Tibial artery (tissue), 4 donors: ENCODE data around the gene STKLD1.
"Not testable (repeated sequence)": the region's sequence is repeated elsewhere in the genome, so short reads cannot be mapped to it uniquely, and the experiment has no call there.

Experiments used
- DNase-seq, 2 donors: peaks; one replicate each; pipeline ENCODE4 v3.0.0-alpha.2; 2019
- H3K27ac ChIP-seq, 2 donors: fragments of 200-600 bp; sonication (generic) in 1 of 2; 1 replicate in 1 of 2; 2 replicates in 1 of 2; pipeline ENCODE4 v1.5.1; 2018 to 2019; ENCODE audit warnings: mild to moderate bottlenecking in 1 of 2
- H3K27me3 ChIP-seq, 2 donors: fragments of 200-600 bp; sonication (generic) in 1 of 2; one replicate each; pipeline versions ENCODE4 v1.5.1 to v1.6.0; 2016 to 2019
- H3K36me3 ChIP-seq, 3 donors: fragments of 200-600 bp; sonication (generic) in 2 of 3; one replicate each; pipeline ENCODE4 v1.5.1; 2016 to 2019; ENCODE audit warnings: mild to moderate bottlenecking in 2 of 3
- H3K4me1 ChIP-seq, 4 donors: fragments of 200-600 bp; sonication (generic) in 2 of 4; 1 replicate in 3 of 4; 2 replicates in 1 of 4; pipeline ENCODE4 v1.5.1; 2016 to 2019
- H3K4me3 ChIP-seq, 2 donors: fragments of 200-600 bp; sonication (generic) in 1 of 2; 1 replicate in 1 of 2; 2 replicates in 1 of 2; pipeline ENCODE4 v1.5.1; 2018 to 2019; ENCODE audit warnings: mild to moderate bottlenecking in 2 of 2
- H3K9me3 ChIP-seq, 3 donors: fragments of 200-600 bp; sonication (generic) in 1 of 3; one replicate each; pipeline ENCODE4 v1.5.1; 2016 to 2019
- CTCF ChIP-seq, 2 experiments: fragments of 200-600 bp in 1 of 2; fragments of 450-650 bp in 1 of 2; IDR thresholded peaks; one replicate each; pipeline ENCODE4 v1.5.1; 2017 to 2019; ENCODE audit warnings: antibody characterized with exemption in 2 of 2, mild to moderate bottlenecking in 1 of 2, moderate library complexity in 1 of 2
- intact Hi-C: fragments of 100-400 bp; cut with DNase I; formaldehyde crosslinking; loops from one replicate; pipeline ENCODE4 v1.15.0; 2023; ENCODE audit warnings: low total_unique reads

The STKLD1 gene

GRCh38 chr9:133443248-133443647 is 67.1 kb downstream of the STKLD1 start:
- DNase-seq = no peak
- no peak overlapping the region for H3K27ac ChIP-seq
- H3K27me3 ChIP-seq = no peaks in the 10 kb centered on the region
- no peaks in the 10 kb centered on the region for H3K4me1 ChIP-seq
- H3K9me3 ChIP-seq = no peaks in the 10 kb centered on the region
- intact Hi-C loops = no loop called here
- no peaks in the 10 kb centered on the region for H3K36me3 ChIP-seq
- H3K4me3 ChIP-seq = no peak overlapping the region
- TF ChIP-seq CTCF (IDR thresholded peaks at IDR 0.05) = no peak

GRCh38 chr9:133443982-133444381 is 67.8 kb downstream of the STKLD1 start:
- intact Hi-C loops = no loop called here

GRCh38 chr9:133445293-133445969 is 69.3 kb downstream of the STKLD1 start:
- TF ChIP-seq CTCF (IDR thresholded peaks at IDR 0.05) = no peak
- H3K27ac ChIP-seq = no peak overlapping the region
- DNase-seq = no peak
- H3K9me3 ChIP-seq = no peaks in the 10 kb centered on the region
- H3K27me3 ChIP-seq = no peaks in the 10 kb centered on the region
- H3K4me1 ChIP-seq = no peaks in the 10 kb centered on the region
- no peak overlapping the region for H3K4me3 ChIP-seq
- no peaks in the 10 kb centered on the region for H3K36me3 ChIP-seq
- intact Hi-C loops = no loop called here

More at GRCh38 chr9:133443982-133444381, 67.8 kb downstream of the STKLD1 start:
- Histone ChIP-seq H3K4me3 (no peak overlapping the region), H3K9me3 (no peaks in the 10 kb centered on the region), H3K36me3 (no peaks in the 10 kb centered on the region), H3K27ac (no peak overlapping the region), H3K4me1 (no peaks in the 10 kb centered on the region), H3K27me3 (no peaks in the 10 kb centered on the region)
- DNase-seq = no peak
- TF ChIP-seq CTCF (IDR thresholded peaks at IDR 0.05) = no peak

- no peak overlapping the region for H3K4me3 ChIP-seq
- H3K27me3 ChIP-seq = no peaks in the 10 kb centered on the region
- no peak for DNase-seq
- H3K4me1 ChIP-seq = no peaks in the 10 kb centered on the region
- TF ChIP-seq CTCF (IDR thresholded peaks at IDR 0.05) = no peak
- no peaks in the 10 kb centered on the region for H3K36me3 ChIP-seq
- intact Hi-C loops = no loop called here
- H3K27ac ChIP-seq = no peak overlapping the region
- no peaks in the 10 kb centered on the region for H3K9me3 ChIP-seq
Measured at GRCh38 chr9:133448487-133448972, 72.4 kb downstream of the STKLD1 start.

- TF ChIP-seq CTCF (IDR thresholded peaks at IDR 0.05) = no peak
- Histone ChIP-seq H3K4me1 (no peaks in the 10 kb centered on the region), H3K36me3 (no peaks in the 10 kb centered on the region), H3K4me3 (no peak overlapping the region), H3K27ac (no peak overlapping the region), H3K27me3 (no peaks in the 10 kb centered on the region), H3K9me3 (no peaks in the 10 kb centered on the region)
- no peak for DNase-seq
- intact Hi-C loops = no loop called here
Measured at GRCh38 chr9:133449760-133450159, 73.6 kb downstream of the STKLD1 start.

GRCh38 chr9:133451865-133452264 is 75.7 kb downstream of the STKLD1 start:
- DNase-seq, H3K36me3 ChIP-seq, H3K4me1 ChIP-seq, H3K27ac ChIP-seq, H3K4me3 ChIP-seq, intact Hi-C loops, H3K27me3 ChIP-seq, H3K9me3 ChIP-seq: not testable (repeated sequence)
